ENCODE data around the gene CCM2. TPM values are rescaled to one million over a fixed set of nuclear protein-coding genes. Genes with fewer than 3 reads are reported as not detected.

Gene CCM2
- total RNA-seq, 1 donor from 2014 or later, result 28.7 TPM

DNA sequence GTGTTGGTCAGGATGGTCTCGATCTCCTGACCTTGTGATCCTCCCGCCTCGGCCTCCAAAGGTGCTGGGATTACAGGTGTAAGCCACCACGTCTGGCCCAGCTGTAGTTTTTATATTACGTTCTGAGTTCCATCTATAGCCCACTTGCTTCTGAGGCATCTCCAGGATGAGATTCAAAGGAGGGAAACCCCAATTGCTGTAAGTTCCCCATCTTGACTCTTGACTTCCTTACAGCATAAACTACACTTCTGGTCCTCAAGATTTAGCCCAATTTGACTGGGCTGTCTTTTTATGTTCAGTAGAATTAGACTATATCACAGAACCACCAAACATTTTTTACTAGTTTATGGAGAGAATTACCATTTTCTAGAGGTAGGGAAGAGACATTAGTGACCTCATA is 44.3 kb downstream of the CCM2 start:
- H3K4me1 ChIP-seq (ENCODE audit: control insufficient read depth in 3 of 3, insufficient read depth in 3 of 3, low read length in 3 of 3), result no peaks in the 10 kb centered on the region
- H3K4me3 ChIP-seq (ENCODE audit: low read length in 3 of 3), result no peak overlapping the region
- H3K9me3 ChIP-seq (ENCODE audit: control insufficient read depth in 3 of 3, low read length in 3 of 3), result no peaks in the 10 kb centered on the region
- H3K27me3 ChIP-seq (ENCODE audit: control insufficient read depth in 3 of 3, insufficient read depth in 3 of 3, low read length in 3 of 3), result no peaks in the 10 kb centered on the region
- no peak overlapping the region for H3K9ac ChIP-seq (ENCODE audit: low read depth in 1 of 3, low read length in 3 of 3)
- peaks cover 8 to 12% (median 11%) of the 10 kb centered on the region in 3 donors for H3K36me3 ChIP-seq (ENCODE audit: control insufficient read depth in 3 of 3, insufficient read depth in 3 of 3, low read length in 3 of 3)
- H3K27ac ChIP-seq (ENCODE audit: low read depth, low read length), result no peak overlapping the region

- Histone ChIP-seq H3K36me3 (ENCODE audit: control insufficient read depth in 3 of 3, insufficient read depth in 3 of 3, low read length in 3 of 3) (peaks cover 0 to 8% (median 1%) of the 10 kb centered on the region in 3 donors), H3K4me3 (ENCODE audit: low read length in 3 of 3) (no peak overlapping the region), H3K9ac (ENCODE audit: low read depth in 1 of 3, low read length in 3 of 3) (no peak overlapping the region), H3K27ac (ENCODE audit: low read depth, low read length) (no peak overlapping the region), H3K9me3 (ENCODE audit: control insufficient read depth in 3 of 3, low read length in 3 of 3) (no peaks in the 10 kb centered on the region), H3K27me3 (ENCODE audit: control insufficient read depth in 3 of 3, insufficient read depth in 3 of 3, low read length in 3 of 3) (no peaks in the 10 kb centered on the region), H3K4me1 (ENCODE audit: control insufficient read depth in 3 of 3, insufficient read depth in 3 of 3, low read length in 3 of 3) (no peaks in the 10 kb centered on the region)
Measured at GRCh38 chr7:45048748-45049147, 48.7 kb downstream of the CCM2 start.

DNA sequence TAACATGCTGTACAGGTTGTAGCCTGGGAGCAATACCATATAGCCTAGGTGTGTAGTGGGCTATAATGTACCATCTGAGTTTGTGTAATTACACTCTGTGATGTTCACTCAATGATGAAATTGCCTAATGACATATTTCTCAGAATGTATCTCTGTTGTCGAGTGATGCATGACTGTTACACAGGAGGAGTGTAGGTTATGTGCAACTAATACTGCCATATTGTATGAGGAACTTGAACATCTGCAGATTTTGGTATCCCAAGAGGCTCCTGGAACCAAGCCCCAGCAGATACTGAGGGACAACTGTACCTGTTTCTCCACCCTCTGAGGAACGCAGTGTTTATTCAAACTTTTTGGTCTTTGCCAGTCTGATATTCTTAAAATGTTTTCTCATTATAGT is 50.2 kb downstream of the CCM2 start:
- Histone ChIP-seq H3K4me1 (ENCODE audit: control insufficient read depth in 3 of 3, insufficient read depth in 3 of 3, low read length in 3 of 3) (no peaks in the 10 kb centered on the region), H3K9me3 (ENCODE audit: control insufficient read depth in 3 of 3, low read length in 3 of 3) (no peaks in the 10 kb centered on the region), H3K27me3 (ENCODE audit: control insufficient read depth in 3 of 3, insufficient read depth in 3 of 3, low read length in 3 of 3) (no peaks in the 10 kb centered on the region), H3K9ac (ENCODE audit: low read depth in 1 of 3, low read length in 3 of 3) (no peak overlapping the region), H3K27ac (ENCODE audit: low read depth, low read length) (no peak overlapping the region), H3K36me3 (ENCODE audit: control insufficient read depth in 3 of 3, insufficient read depth in 3 of 3, low read length in 3 of 3) (peaks cover 0 to 11% (median 0%) of the 10 kb centered on the region in 3 donors), H3K4me3 (ENCODE audit: low read length in 3 of 3) (no peak overlapping the region)

DNA sequence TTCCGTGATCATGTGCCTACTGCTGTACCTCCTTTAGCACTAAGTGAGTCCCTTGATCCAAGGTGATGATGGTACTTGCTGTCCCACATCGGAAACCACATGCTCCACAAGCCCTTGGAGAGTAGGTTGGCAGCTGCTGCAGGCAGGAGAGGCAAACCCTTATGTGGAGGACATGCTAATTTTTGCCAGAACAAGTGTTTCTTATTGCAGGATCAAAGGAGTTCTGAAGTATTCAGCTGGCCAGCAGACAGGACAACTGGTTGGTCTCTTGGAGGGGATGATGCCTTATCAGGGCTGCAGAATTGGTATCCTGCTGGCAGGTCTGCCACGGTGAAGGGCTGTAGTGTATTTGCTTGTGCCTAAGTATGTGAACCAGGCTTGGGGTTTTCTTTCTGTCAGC is 52.0 kb downstream of the CCM2 start:
- Histone ChIP-seq H3K9ac (ENCODE audit: low read depth in 1 of 3, low read length in 3 of 3) (no peak overlapping the region), H3K36me3 (ENCODE audit: control insufficient read depth in 3 of 3, insufficient read depth in 3 of 3, low read length in 3 of 3) (peaks cover 0 to 6% (median 0%) of the 10 kb centered on the region in 3 donors), H3K27ac (ENCODE audit: low read depth, low read length) (no peak overlapping the region), H3K27me3 (ENCODE audit: control insufficient read depth in 3 of 3, insufficient read depth in 3 of 3, low read length in 3 of 3) (no peaks in the 10 kb centered on the region), H3K4me3 (ENCODE audit: low read length in 3 of 3) (no peak overlapping the region), H3K9me3 (ENCODE audit: control insufficient read depth in 3 of 3, low read length in 3 of 3) (no peaks in the 10 kb centered on the region), H3K4me1 (ENCODE audit: control insufficient read depth in 3 of 3, insufficient read depth in 3 of 3, low read length in 3 of 3) (no peaks in the 10 kb centered on the region)

GRCh38 chr7:45053401-45053800 is 53.4 kb downstream of the CCM2 start:
- Histone ChIP-seq H3K9me3 (ENCODE audit: control insufficient read depth in 3 of 3, low read length in 3 of 3) (no peaks in the 10 kb centered on the region), H3K9ac (ENCODE audit: low read depth in 1 of 3, low read length in 3 of 3) (no peak overlapping the region)

GRCh38 chr7:45053941-45054340 is 53.9 kb downstream of the CCM2 start:
- H3K27me3 ChIP-seq (ENCODE audit: control insufficient read depth in 3 of 3, insufficient read depth in 3 of 3, low read length in 3 of 3), result no peaks in the 10 kb centered on the region
- H3K9me3 ChIP-seq (ENCODE audit: control insufficient read depth in 3 of 3, low read length in 3 of 3), result no peaks in the 10 kb centered on the region
- H3K4me3 ChIP-seq (ENCODE audit: low read length in 3 of 3), result no peak overlapping the region
- peaks cover 0 to 10% (median 0%) of the 10 kb centered on the region in 3 donors for H3K36me3 ChIP-seq (ENCODE audit: control insufficient read depth in 3 of 3, insufficient read depth in 3 of 3, low read length in 3 of 3)
- H3K4me1 ChIP-seq (ENCODE audit: control insufficient read depth in 3 of 3, insufficient read depth in 3 of 3, low read length in 3 of 3), result no peaks in the 10 kb centered on the region
- H3K27ac ChIP-seq (ENCODE audit: low read depth, low read length), result no peak overlapping the region
- H3K9ac ChIP-seq (ENCODE audit: low read depth in 1 of 3, low read length in 3 of 3), result no peak overlapping the region

More at GRCh38 chr7:45053401-45053800, 53.4 kb downstream of the CCM2 start:
- Histone ChIP-seq H3K27ac (ENCODE audit: low read depth, low read length) (no peak overlapping the region), H3K4me1 (ENCODE audit: control insufficient read depth in 3 of 3, insufficient read depth in 3 of 3, low read length in 3 of 3) (no peaks in the 10 kb centered on the region), H3K36me3 (ENCODE audit: control insufficient read depth in 3 of 3, insufficient read depth in 3 of 3, low read length in 3 of 3) (peaks cover 0 to 10% (median 0%) of the 10 kb centered on the region in 3 donors), H3K27me3 (ENCODE audit: control insufficient read depth in 3 of 3, insufficient read depth in 3 of 3, low read length in 3 of 3) (no peaks in the 10 kb centered on the region), H3K4me3 (ENCODE audit: low read length in 3 of 3) (no peak overlapping the region)

DNA sequence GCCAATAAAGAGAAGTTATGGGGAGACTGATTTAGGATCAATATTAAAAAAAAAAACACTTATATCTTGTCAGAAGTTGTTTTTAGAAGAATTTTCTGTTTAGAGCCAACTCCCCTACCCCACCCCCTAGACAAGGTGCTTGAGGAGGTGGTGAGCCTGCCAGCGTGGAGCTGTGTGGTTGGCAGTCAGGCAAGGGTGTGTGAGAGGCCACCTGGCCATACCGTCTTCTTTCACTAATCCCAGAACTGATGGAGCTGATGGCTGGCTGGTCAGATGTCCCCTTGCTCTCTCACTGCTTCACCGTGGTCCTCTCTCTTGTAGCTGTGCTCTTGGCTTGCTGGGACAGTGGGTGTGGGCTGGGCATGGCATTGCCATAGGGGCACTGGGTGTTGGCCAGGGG is 54.4 kb downstream of the CCM2 start:
- no peaks in the 10 kb centered on the region for H3K4me1 ChIP-seq (ENCODE audit: control insufficient read depth in 3 of 3, insufficient read depth in 3 of 3, low read length in 3 of 3)
- no peaks in the 10 kb centered on the region for H3K27me3 ChIP-seq (ENCODE audit: control insufficient read depth in 3 of 3, insufficient read depth in 3 of 3, low read length in 3 of 3)

GRCh38 chr7:45055016-45055415 is 55.0 kb downstream of the CCM2 start:
- no peak overlapping the region for H3K4me3 ChIP-seq (ENCODE audit: low read length in 3 of 3)
- H3K4me1 ChIP-seq (ENCODE audit: control insufficient read depth in 3 of 3, insufficient read depth in 3 of 3, low read length in 3 of 3), result no peaks in the 10 kb centered on the region
- no peaks in the 10 kb centered on the region for H3K9me3 ChIP-seq (ENCODE audit: control insufficient read depth in 3 of 3, low read length in 3 of 3)
- no peak overlapping the region for H3K9ac ChIP-seq (ENCODE audit: low read depth in 1 of 3, low read length in 3 of 3)
- H3K27me3 ChIP-seq (ENCODE audit: control insufficient read depth in 3 of 3, insufficient read depth in 3 of 3, low read length in 3 of 3), result no peaks in the 10 kb centered on the region
- peaks cover 0 to 10% (median 0%) of the 10 kb centered on the region in 3 donors for H3K36me3 ChIP-seq (ENCODE audit: control insufficient read depth in 3 of 3, insufficient read depth in 3 of 3, low read length in 3 of 3)
- H3K27ac ChIP-seq (ENCODE audit: low read depth, low read length), result no peak overlapping the region

More for the DNA sequence above, 54.4 kb downstream of the CCM2 start:
- H3K27ac ChIP-seq (ENCODE audit: low read depth, low read length), result no peak overlapping the region
- H3K36me3 ChIP-seq (ENCODE audit: control insufficient read depth in 3 of 3, insufficient read depth in 3 of 3, low read length in 3 of 3), result peaks cover 0 to 10% (median 0%) of the 10 kb centered on the region in 3 donors
- no peak overlapping the region for H3K9ac ChIP-seq (ENCODE audit: low read depth in 1 of 3, low read length in 3 of 3)
- no peaks in the 10 kb centered on the region for H3K9me3 ChIP-seq (ENCODE audit: control insufficient read depth in 3 of 3, low read length in 3 of 3)
- H3K4me3 ChIP-seq (ENCODE audit: low read length in 3 of 3), result no peak overlapping the region

- no peak overlapping the region for H3K9ac ChIP-seq (ENCODE audit: low read depth in 1 of 3, low read length in 3 of 3)
- H3K4me1 ChIP-seq (ENCODE audit: control insufficient read depth in 3 of 3, insufficient read depth in 3 of 3, low read length in 3 of 3), result no peaks in the 10 kb centered on the region
- H3K4me3 ChIP-seq (ENCODE audit: low read length in 3 of 3), result no peak overlapping the region
- H3K36me3 ChIP-seq (ENCODE audit: control insufficient read depth in 3 of 3, insufficient read depth in 3 of 3, low read length in 3 of 3), result peaks cover 0 to 10% (median 0%) of the 10 kb centered on the region in 3 donors
- H3K27me3 ChIP-seq (ENCODE audit: control insufficient read depth in 3 of 3, insufficient read depth in 3 of 3, low read length in 3 of 3), result no peaks in the 10 kb centered on the region
- H3K9me3 ChIP-seq (ENCODE audit: control insufficient read depth in 3 of 3, low read length in 3 of 3), result no peaks in the 10 kb centered on the region
- no peak overlapping the region for H3K27ac ChIP-seq (ENCODE audit: low read depth, low read length)
Measured at GRCh38 chr7:45055594-45056219, 55.7 kb downstream of the CCM2 start.

GRCh38 chr7:45057878-45058277 is 57.9 kb downstream of the CCM2 start:
- no peaks in the 10 kb centered on the region for H3K4me1 ChIP-seq (ENCODE audit: control insufficient read depth in 3 of 3, insufficient read depth in 3 of 3, low read length in 3 of 3)
- no peak overlapping the region for H3K9ac ChIP-seq (ENCODE audit: low read depth in 1 of 3, low read length in 3 of 3)
- no peaks in the 10 kb centered on the region for H3K27me3 ChIP-seq (ENCODE audit: control insufficient read depth in 3 of 3, insufficient read depth in 3 of 3, low read length in 3 of 3)
- H3K27ac ChIP-seq (ENCODE audit: low read depth, low read length), result no peak overlapping the region
- H3K36me3 ChIP-seq (ENCODE audit: control insufficient read depth in 3 of 3, insufficient read depth in 3 of 3, low read length in 3 of 3), result peaks cover 0 to 10% (median 0%) of the 10 kb centered on the region in 3 donors
- H3K9me3 ChIP-seq (ENCODE audit: control insufficient read depth in 3 of 3, low read length in 3 of 3), result no peaks in the 10 kb centered on the region
- no peak overlapping the region for H3K4me3 ChIP-seq (ENCODE audit: low read length in 3 of 3)

Measured in skeletal muscle tissue (tissue), 4 donors.